Measurements from ENCODE around the gene KIF2A. TPM values are rescaled to one million over a fixed set of nuclear protein-coding genes. Genes with fewer than 3 reads are reported as not detected.

Gene KIF2A
- total RNA-seq, 2 experiments from 2014 or later, result 50.3 to 90.7 TPM

GRCh38 chr5:62327138-62328053 lies 21.4 kb downstream of the KIF2A start:
- TF ChIP-seq EZH2phosphoT487 (IDR thresholded peaks at IDR 0.05; ENCODE audit: borderline replicate concordance, low read depth, low read length), result no peak
- DNase-seq (ENCODE audit: low spot score), result no peak
- Histone ChIP-seq H3K79me2 (ENCODE audit: insufficient read depth, low read depth, low read length) (peaks cover 98% of the 10 kb centered on the region), H4K20me1 (ENCODE audit: insufficient read depth, low read length) (peaks cover 53% of the 10 kb centered on the region), H3K4me1 (ENCODE audit: insufficient read depth, low read length, poor library complexity, severe bottlenecking) (peaks cover 36% of the 10 kb centered on the region), H3K9me3 (ENCODE audit: low read length) (no peaks in the 10 kb centered on the region), H3K9me2 (ENCODE audit: insufficient read depth, low read length) (no peaks in the 10 kb centered on the region), H3K4me2 (ENCODE audit: low read length) (no peak overlapping the region), H2AFZ (ENCODE audit: low read length) (no peak overlapping the region), H3K27ac (ENCODE audit: low read depth, low read length, poor library complexity, severe bottlenecking) (no peak overlapping the region), H3K36me3 (ENCODE audit: insufficient read depth, low read length) (peaks cover 31% of the 10 kb centered on the region), H3K4me3 (ENCODE audit: low read depth, low read length, poor library complexity, severe bottlenecking) (no peak overlapping the region)
- intact Hi-C loops (cut with micrococcal nuclease; ENCODE audit: unreplicated experiment), result no loop called here
- BruUV-seq (replicated peaks), result no TSS peak
- CTCF ChIA-PET (ENCODE audit: unreplicated experiment), result no interaction called here
- POLR2A ChIA-PET, result no interaction called here

DNA sequence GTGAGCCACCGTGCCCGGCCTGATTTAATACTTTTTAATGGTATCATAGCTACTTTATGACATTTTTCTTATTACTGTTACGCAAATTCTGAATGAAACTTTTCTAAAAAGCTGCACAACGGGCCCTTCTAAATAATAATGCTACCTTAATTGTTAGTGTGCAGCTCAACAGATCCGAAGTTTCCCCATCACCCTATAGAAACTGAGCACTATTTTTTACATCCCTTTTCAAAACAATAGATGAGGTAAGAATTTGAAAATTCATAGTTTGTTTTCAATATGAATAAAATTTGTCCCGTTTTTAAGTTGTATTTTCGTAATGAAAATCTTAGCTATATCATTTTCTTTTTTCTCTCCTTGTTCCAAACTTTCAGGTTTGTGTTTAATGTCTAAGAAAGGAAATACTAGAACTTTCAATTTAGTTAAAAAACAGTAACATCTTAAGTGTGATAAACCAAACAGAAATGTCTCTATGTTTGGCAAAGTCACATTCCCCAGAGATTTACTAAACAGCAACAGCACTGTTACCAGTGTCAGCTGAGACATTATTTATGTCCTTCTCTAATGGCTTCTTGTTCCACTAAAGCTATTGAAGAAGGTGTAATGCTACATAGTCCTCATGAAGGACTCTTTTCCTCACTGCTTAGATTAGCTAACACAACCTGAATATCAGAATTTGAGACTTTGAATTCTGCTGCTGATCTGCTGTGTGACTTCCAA lies 22.9 kb downstream of the KIF2A start:
- H4K20me1 ChIP-seq (ENCODE audit: insufficient read depth, low read length), result peaks cover 60% of the 10 kb centered on the region
- peaks cover 36% of the 10 kb centered on the region for H3K4me1 ChIP-seq (ENCODE audit: insufficient read depth, low read length, poor library complexity, severe bottlenecking)
- no peaks in the 10 kb centered on the region for H3K9me3 ChIP-seq (ENCODE audit: low read length)
- no peak for TF ChIP-seq EZH2phosphoT487 (IDR thresholded peaks at IDR 0.05; ENCODE audit: borderline replicate concordance, low read depth, low read length)
- TF ChIP-seq CTCF (conservative IDR thresholded peaks at IDR 0.05; ENCODE audit: low read length), result no peak
- H3K36me3 ChIP-seq (ENCODE audit: insufficient read depth, low read length), result peaks cover 27% of the 10 kb centered on the region
- CTCF ChIA-PET (ENCODE audit: unreplicated experiment), result no interaction called here
- no peak overlapping the region for H3K4me2 ChIP-seq (ENCODE audit: low read length)
- intact Hi-C loops (cut with micrococcal nuclease; ENCODE audit: unreplicated experiment), result no loop called here
- no peak overlapping the region for H3K27ac ChIP-seq (ENCODE audit: low read depth, low read length, poor library complexity, severe bottlenecking)
- H3K9me2 ChIP-seq (ENCODE audit: insufficient read depth, low read length), result no peaks in the 10 kb centered on the region
- peaks cover 98% of the 10 kb centered on the region for H3K79me2 ChIP-seq (ENCODE audit: insufficient read depth, low read depth, low read length)
- POLR2A ChIA-PET, result interaction anchor here (0.5 to 1.9 kb wide), 9 partner anchors 11 to 143 kb away, joined by 3 to 8 read pairs (median 3); partner anchors contain the start of gene DIMT1
- no TSS peak for BruUV-seq (replicated peaks)
- H3K4me3 ChIP-seq (ENCODE audit: low read depth, low read length, poor library complexity, severe bottlenecking), result no peak overlapping the region
- H2AFZ ChIP-seq (ENCODE audit: low read length), result no peak overlapping the region
- DNase-seq (ENCODE audit: low spot score), result no peak

GRCh38 chr5:62330302-62330701 lies 24.3 kb downstream of the KIF2A start:
- peaks cover 31% of the 10 kb centered on the region for H3K36me3 ChIP-seq (ENCODE audit: insufficient read depth, low read length)
- H3K4me3 ChIP-seq (ENCODE audit: low read depth, low read length, poor library complexity, severe bottlenecking), result no peak overlapping the region
- no TSS peak for BruUV-seq (replicated peaks)
- ChIA-PET CTCF (ENCODE audit: unreplicated experiment) (no interaction called here), POLR2A (interaction anchor here (1.3 to 1.9 kb wide), 4 partner anchors 12 to 25 kb away, joined by 3 to 8 read pairs (median 4); no protein-coding TSS in a partner anchor)
- no peak overlapping the region for H2AFZ ChIP-seq (ENCODE audit: low read length)
- H3K9me3 ChIP-seq (ENCODE audit: low read length), result no peaks in the 10 kb centered on the region
- peaks cover 56% of the 10 kb centered on the region for H4K20me1 ChIP-seq (ENCODE audit: insufficient read depth, low read length)
- H3K4me1 ChIP-seq (ENCODE audit: insufficient read depth, low read length, poor library complexity, severe bottlenecking), result peaks cover 35% of the 10 kb centered on the region
- no peak for DNase-seq (ENCODE audit: low spot score)
- no peak overlapping the region for H3K27ac ChIP-seq (ENCODE audit: low read depth, low read length, poor library complexity, severe bottlenecking)
- no peak overlapping the region for H3K4me2 ChIP-seq (ENCODE audit: low read length)
- intact Hi-C loops (cut with micrococcal nuclease; ENCODE audit: unreplicated experiment), result no loop called here
- H3K9me2 ChIP-seq (ENCODE audit: insufficient read depth, low read length), result no peaks in the 10 kb centered on the region
- TF ChIP-seq EZH2phosphoT487 (IDR thresholded peaks at IDR 0.05; ENCODE audit: borderline replicate concordance, low read depth, low read length) (no peak), CTCF (conservative IDR thresholded peaks at IDR 0.05; ENCODE audit: low read length) (no peak)
- H3K79me2 ChIP-seq (ENCODE audit: insufficient read depth, low read depth, low read length), result peaks cover 88% of the 10 kb centered on the region

Data from OCI-LY7 (cell line).